ENCODE results near the gene OR4E1.
"Not testable (repeated sequence)": the region's sequence is repeated elsewhere in the genome, so short reads cannot be mapped to it uniquely, and the experiment has no call there.

The OR4E1 gene

GRCh38 chr14:21652209-21652808 is 21.3 kb downstream of the OR4E1 start:
- DNase-seq = no peak

- DNase-seq = no peak
Observed at GRCh38 chr14:21647380-21647779, 26.2 kb downstream of the OR4E1 start.

GRCh38 chr14:21643407-21643806 is 30.2 kb downstream of the OR4E1 start:
- DNase-seq = no peak

- no peak for DNase-seq
Observed at GRCh38 chr14:21642683-21643082, 30.9 kb downstream of the OR4E1 start.

GRCh38 chr14:21634840-21635239 is 38.8 kb downstream of the OR4E1 start, which contains the start of gene OR10G2:
Gene OR10G2 (minus strand): TSS chr14:21634940. CDS start chr14:21634842, 98 bp downstream.
- DNase-seq = no peak

GRCh38 chr14:21631084-21631483 is 42.5 kb downstream of the OR4E1 start:
- no peak for DNase-seq

- DNase-seq = not testable (repeated sequence)
Observed at GRCh38 chr14:21630503-21630902, 43.1 kb downstream of the OR4E1 start.

- no peak for DNase-seq
Observed at GRCh38 chr14:21626491-21627230, 47.0 kb downstream of the OR4E1 start.
